Measurements from ENCODE around the gene VAMP1. TPM values are rescaled to one million over a fixed set of nuclear protein-coding genes. Genes with fewer than 3 reads are reported as not detected.
"Not testable (repeated sequence)": the region's sequence is repeated elsewhere in the genome, so short reads cannot be mapped to it uniquely, and the experiment has no call there.

Gene VAMP1, protein sequence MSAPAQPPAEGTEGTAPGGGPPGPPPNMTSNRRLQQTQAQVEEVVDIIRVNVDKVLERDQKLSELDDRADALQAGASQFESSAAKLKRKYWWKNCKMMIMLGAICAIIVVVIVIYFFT
- total RNA-seq, result 5.2 to 6.9 TPM (median 6.4 TPM) in 3 replicates

DNA sequence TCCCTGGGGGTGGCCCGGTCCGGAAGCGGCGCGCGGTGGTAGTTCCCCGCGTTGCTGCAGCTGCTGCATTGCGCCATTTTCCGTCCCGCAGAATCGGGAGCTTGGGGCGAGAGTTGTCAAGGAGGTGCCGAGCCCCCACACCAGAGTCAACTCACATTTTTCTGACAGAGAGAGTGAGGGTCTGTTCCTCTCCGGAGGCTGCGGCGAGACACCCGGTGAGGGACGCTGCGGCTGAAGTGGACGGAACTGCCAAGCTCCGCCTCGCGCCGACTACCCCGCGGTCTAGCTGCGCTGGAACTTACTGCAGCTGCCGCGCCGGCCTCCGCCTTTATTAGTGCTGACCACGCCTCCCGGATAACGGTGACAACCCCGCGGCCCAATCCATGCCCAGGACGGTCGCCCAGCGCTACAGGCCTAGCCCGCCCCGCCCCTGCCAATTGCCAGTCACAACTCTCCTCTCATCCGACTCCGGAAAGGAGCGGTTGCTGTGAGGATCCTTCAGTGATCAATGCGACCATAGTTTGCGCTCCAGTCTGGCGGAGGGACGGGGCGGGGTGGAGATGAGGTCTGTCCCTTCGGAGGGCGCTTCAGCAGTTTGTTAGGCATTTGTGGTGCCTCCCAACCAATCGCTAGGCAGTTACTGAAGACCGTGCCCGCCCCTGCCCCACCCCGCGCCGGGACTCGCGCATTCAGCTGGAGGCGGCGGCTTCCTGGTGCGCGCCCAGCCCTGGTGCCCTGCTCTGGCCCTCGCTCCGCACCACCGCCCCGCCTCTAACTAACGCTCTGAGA, at the start of gene VAMP1:
TSS of gene VAMP1 (minus strand) at position 303 of the 789 bp plus-strand sequence. CDS start at position 157, 146 bp downstream.
- Mint-ChIP-seq H3K4me3 (peak within 1 kb of the TSS; percentile 80), H3K27me3 (ENCODE audit: low read depth) (peaks cover 6% of the 10 kb centered on the region), H3K36me3 (peaks cover under 1% of the 10 kb centered on the region), H3K9me3 (no peaks in the 10 kb centered on the region), H3K4me1 (peaks cover 12% of the 10 kb centered on the region), H3K27ac (peak within 1 kb of the TSS; percentile 89)
- TF ChIP-seq CTCF (IDR thresholded peaks at IDR 0.05; ENCODE audit: unreplicated experiment), result no peak
- peak; percentile 89 to 96 for DNase-seq (ENCODE audit: low spot score in 2 of 2, unreplicated experiment in 2 of 2)

DNA sequence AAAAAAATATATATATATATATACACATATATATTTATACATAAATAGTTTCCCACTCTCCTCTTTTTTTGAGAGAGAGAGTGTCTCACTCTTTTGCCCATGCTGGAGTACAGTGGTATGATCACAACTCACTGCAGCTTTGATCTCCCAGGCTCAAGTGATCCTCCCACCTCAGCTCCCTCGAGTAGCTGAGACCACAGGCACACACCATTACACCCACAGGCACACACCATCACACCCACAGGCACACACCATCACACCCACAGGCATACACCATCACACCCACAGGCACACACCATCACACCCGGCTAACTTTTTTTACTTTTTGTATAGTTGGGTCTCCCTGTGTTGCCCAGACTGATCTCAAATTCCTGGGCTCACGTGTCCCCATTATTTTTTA, 49.7 kb upstream of the VAMP1 start:
- Mint-ChIP-seq H3K27me3 (ENCODE audit: low read depth) (no peaks in the 10 kb centered on the region), H3K4me1 (no peaks in the 10 kb centered on the region), H3K27ac (no peak overlapping the region), H3K9me3 (no peaks in the 10 kb centered on the region), H3K4me3 (no peak overlapping the region), H3K36me3 (peaks cover 55% of the 10 kb centered on the region)
- DNase-seq (ENCODE audit: low spot score in 2 of 2, unreplicated experiment in 2 of 2), result no peak
- no peak for TF ChIP-seq CTCF (IDR thresholded peaks at IDR 0.05; ENCODE audit: unreplicated experiment)

GRCh38 chr12:6508087-6508486, 37.6 kb upstream of the VAMP1 start:
- Mint-ChIP-seq H3K4me3 (no peak overlapping the region), H3K9me3 (no peaks in the 10 kb centered on the region), H3K27me3 (ENCODE audit: low read depth) (no peaks in the 10 kb centered on the region), H3K27ac (peak overlapping the region; percentile 97), H3K4me1 (peaks cover 18% of the 10 kb centered on the region), H3K36me3 (peaks cover 46% of the 10 kb centered on the region)
- no peak for TF ChIP-seq CTCF (IDR thresholded peaks at IDR 0.05; ENCODE audit: unreplicated experiment)
- no peak for DNase-seq (ENCODE audit: low spot score in 2 of 2, unreplicated experiment in 2 of 2)

- peaks cover 40% of the 10 kb centered on the region for H3K36me3 Mint-ChIP-seq
- H3K27me3 Mint-ChIP-seq (ENCODE audit: low read depth), result no peaks in the 10 kb centered on the region
- H3K4me1 Mint-ChIP-seq, result peaks cover 18% of the 10 kb centered on the region
- DNase-seq (ENCODE audit: low spot score in 2 of 2, unreplicated experiment in 2 of 2), result no peak
- H3K9me3 Mint-ChIP-seq, result no peaks in the 10 kb centered on the region
- no peak for TF ChIP-seq CTCF (IDR thresholded peaks at IDR 0.05; ENCODE audit: unreplicated experiment)
- H3K4me3 Mint-ChIP-seq, result no peak overlapping the region
- peak overlapping the region; percentile 97 for H3K27ac Mint-ChIP-seq
Measured at GRCh38 chr12:6507102-6507998, 36.9 kb upstream of the VAMP1 start.

- Mint-ChIP-seq H3K4me1 (peaks cover 1% of the 10 kb centered on the region), H3K27me3 (ENCODE audit: low read depth) (no peaks in the 10 kb centered on the region), H3K27ac (no peak overlapping the region), H3K36me3 (peaks cover 20% of the 10 kb centered on the region), H3K9me3 (no peaks in the 10 kb centered on the region), H3K4me3 (no peak overlapping the region)
- no peak for DNase-seq (ENCODE audit: low spot score in 2 of 2, unreplicated experiment in 2 of 2)
- no peak for TF ChIP-seq CTCF (IDR thresholded peaks at IDR 0.05; ENCODE audit: unreplicated experiment)
Measured at GRCh38 chr12:6500466-6500865, 30.0 kb upstream of the VAMP1 start.

DNA sequence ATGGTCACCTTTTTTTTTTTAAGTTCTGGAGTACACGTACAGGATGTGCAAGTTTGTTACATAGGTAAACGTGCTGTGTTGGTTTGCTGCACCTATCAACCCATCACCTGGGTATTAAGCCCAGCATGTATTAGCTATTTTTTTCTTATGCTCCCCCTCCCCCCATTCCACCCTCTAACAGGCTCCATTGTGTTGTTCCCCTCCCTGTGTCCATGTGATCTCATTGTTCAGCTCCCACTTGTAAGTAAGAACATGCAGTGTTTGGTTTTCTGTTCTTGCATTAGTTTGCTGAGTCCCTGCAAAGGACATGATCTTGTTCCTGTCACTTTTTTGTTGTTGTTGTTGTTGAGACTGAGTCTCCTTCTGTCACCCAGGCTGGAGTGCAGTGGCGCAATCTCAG, 26.8 kb upstream of the VAMP1 start:
- peaks cover 11% of the 10 kb centered on the region for H3K36me3 Mint-ChIP-seq
- not testable (repeated sequence) for H3K4me3 Mint-ChIP-seq; DNase-seq (ENCODE audit: low spot score in 2 of 2, unreplicated experiment in 2 of 2); H3K9me3 Mint-ChIP-seq; H3K27me3 Mint-ChIP-seq (ENCODE audit: low read depth)
- H3K27ac Mint-ChIP-seq, result peak overlapping the region; percentile 17
- H3K4me1 Mint-ChIP-seq, result peaks cover 20% of the 10 kb centered on the region
